Left ventricle myocardium inferior (tissue), 1 donor: ENCODE data around the gene IPCEF1. TPM values are rescaled to one million over a fixed set of nuclear protein-coding genes. Genes with fewer than 3 reads are reported as not detected.

ENCODE experiments used
- DNase-seq: peaks from one replicate; pipeline ENCODE4 v3.0.0-alpha.2; 2020
- H3K27ac ChIP-seq: fragments of 200-600 bp; replicated peaks from 2 replicates; pipeline ENCODE4 v1.8.0; 2021
- H3K27me3 ChIP-seq: fragments of 200-600 bp; 2 replicates; pipeline ENCODE4 v1.8.0; 2021; ENCODE audit warnings: low read depth
- H3K36me3 ChIP-seq: fragments of 200-600 bp; 2 replicates; pipeline ENCODE4 v1.8.0; 2021
- H3K4me1 ChIP-seq: fragments of 200-600 bp; 2 replicates; pipeline ENCODE4 v1.8.0; 2021
- H3K4me3 ChIP-seq: fragments of 200-600 bp; 2 replicates; pipeline ENCODE4 v1.8.0; 2021; ENCODE audit warnings: mild to moderate bottlenecking, moderate library complexity
- H3K9me3 ChIP-seq: fragments of 200-600 bp; replicated peaks from 2 replicates; pipeline ENCODE4 v1.8.0; 2021
- CTCF ChIP-seq: fragments of 200-600 bp; IDR thresholded peaks from 2 replicates; pipeline ENCODE4 v1.8.0; 2021; ENCODE audit warnings: antibody characterized with exemption, mild to moderate bottlenecking, borderline replicate concordance
- intact Hi-C: fragments of 100-400 bp; cut with micrococcal nuclease; formaldehyde crosslinking; loops from one replicate; pipeline ENCODE4 v1.11.0; 2022
- total RNA-seq: library from RNA; stranded (reverse); fragmentation: NEBNext Ultra II Directional; extraction: Animal tissue kit (Norgen Biotek cat#: 25700); gene quantifications from one replicate; pipeline ENCODE4 v1.2.1, GENCODE V29; 2021
- donor health status: DM: no; HTN: yes; CAD: no; lungs with severe emphysema.

IPCEF1 gene
- total RNA-seq, 1 donor from 2014 or later: 1.7 TPM

- TF ChIP-seq CTCF: no peak
- Histone ChIP-seq H3K27me3 (no peaks in the 10 kb centered on the region), H3K9me3 (no peaks in the 10 kb centered on the region), H3K4me1 (no peaks in the 10 kb centered on the region), H3K4me3 (no peak overlapping the region), H3K27ac (no peak overlapping the region), H3K36me3 (no peaks in the 10 kb centered on the region)
- intact Hi-C loops: no loop called here
- no peak for DNase-seq
Measured at GRCh38 chr6:154268486-154268885, 88.1 kb downstream of the IPCEF1 start.

- no peaks in the 10 kb centered on the region for H3K4me1 ChIP-seq
- no peaks in the 10 kb centered on the region for H3K27me3 ChIP-seq
- H3K9me3 ChIP-seq: no peaks in the 10 kb centered on the region
- no peaks in the 10 kb centered on the region for H3K36me3 ChIP-seq
- no peak overlapping the region for H3K4me3 ChIP-seq
- no peak for TF ChIP-seq CTCF
- intact Hi-C loops: no loop called here
- DNase-seq: no peak
- no peak overlapping the region for H3K27ac ChIP-seq
Measured at GRCh38 chr6:154267508-154268106, 89.0 kb downstream of the IPCEF1 start.

DNA sequence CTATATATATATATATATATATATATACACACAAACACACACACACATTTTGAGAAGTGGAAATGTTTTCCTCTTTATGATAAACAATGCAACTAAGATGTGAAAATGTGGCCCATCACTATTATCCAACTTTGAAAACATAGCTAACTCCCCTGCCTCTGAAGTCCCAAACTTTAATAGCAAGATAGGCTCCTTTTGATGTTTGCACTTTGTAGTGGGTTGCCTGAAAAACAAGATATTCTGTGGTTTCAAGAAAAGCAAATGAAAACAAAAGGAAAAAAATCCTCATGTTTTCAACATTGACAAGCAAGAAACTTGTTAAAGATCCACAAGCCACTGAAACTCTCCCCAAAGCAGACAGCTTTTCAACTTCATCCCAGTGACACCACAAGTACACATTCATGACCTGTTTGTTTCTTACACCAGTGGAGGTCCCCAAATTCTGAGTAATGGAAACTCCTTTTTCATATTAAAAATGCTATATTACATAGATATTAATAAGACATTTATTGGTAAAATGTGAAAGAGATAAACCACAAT is 90.0 kb downstream of the IPCEF1 start:
- TF ChIP-seq CTCF: no peak
- Histone ChIP-seq H3K27ac (no peak overlapping the region), H3K4me3 (no peak overlapping the region), H3K4me1 (no peaks in the 10 kb centered on the region), H3K27me3 (no peaks in the 10 kb centered on the region), H3K9me3 (no peaks in the 10 kb centered on the region), H3K36me3 (no peaks in the 10 kb centered on the region)
- intact Hi-C loops: no loop called here
- DNase-seq: no peak

GRCh38 chr6:154261688-154262397 is 94.8 kb downstream of the IPCEF1 start:
- Histone ChIP-seq H3K27ac (no peak overlapping the region), H3K4me1 (peaks cover 5% of the 10 kb centered on the region), H3K27me3 (no peaks in the 10 kb centered on the region), H3K4me3 (no peak overlapping the region), H3K9me3 (no peaks in the 10 kb centered on the region), H3K36me3 (no peaks in the 10 kb centered on the region)
- TF ChIP-seq CTCF: no peak
- intact Hi-C loops: no loop called here
- no peak for DNase-seq

DNA sequence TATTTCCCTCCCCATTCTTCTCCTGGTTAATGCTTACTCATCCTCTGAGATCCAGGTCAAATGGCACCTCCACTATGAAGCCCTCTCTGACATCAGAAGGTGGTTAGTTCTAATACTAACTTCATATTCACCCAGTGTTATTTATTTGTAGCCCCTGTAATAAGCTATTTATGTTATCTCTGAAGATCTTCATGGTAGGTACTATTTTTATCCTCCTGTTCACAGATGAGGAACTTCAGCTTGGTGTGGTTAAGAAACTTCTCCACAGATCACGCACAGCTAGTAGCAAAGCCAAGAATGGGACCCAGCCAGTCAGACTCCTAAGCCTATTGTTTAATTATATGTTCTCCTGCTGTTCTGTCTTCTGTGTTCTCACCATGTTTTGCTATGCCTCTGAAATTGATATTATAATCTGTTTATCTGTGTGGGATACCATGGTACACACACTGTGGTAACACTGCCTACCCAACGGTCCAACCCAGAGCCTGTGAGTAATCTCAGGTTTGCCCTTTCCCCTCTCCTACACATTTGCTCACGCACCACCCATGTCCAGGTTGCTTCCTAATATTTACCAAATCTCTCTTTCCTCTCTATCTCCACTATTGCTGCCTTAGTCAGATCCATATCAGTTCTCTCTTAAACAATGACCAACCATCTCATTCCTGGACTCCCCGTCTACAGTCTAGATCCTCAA is 98.4 kb downstream of the IPCEF1 start:
- Histone ChIP-seq H3K27me3 (no peaks in the 10 kb centered on the region), H3K4me3 (no peak overlapping the region), H3K4me1 (peaks cover 6% of the 10 kb centered on the region), H3K9me3 (peaks cover 13% of the 10 kb centered on the region), H3K27ac (no peak overlapping the region), H3K36me3 (no peaks in the 10 kb centered on the region)
- no peak for TF ChIP-seq CTCF
- intact Hi-C loops: no loop called here
- no peak for DNase-seq
